ENCODE measurements around the gene ANO9.
"Not testable (repeated sequence)": the region's sequence is repeated elsewhere in the genome, so short reads cannot be mapped to it uniquely, and the experiment has no call there.

ANO9 gene

GRCh38 chr11:403761-404431 is 37.9 kb downstream of the ANO9 start:
- DNase-seq (ENCODE audit: low read depth, low spot score), result no peak

- DNase-seq (ENCODE audit: low read depth, low spot score), result no peak
Measured at GRCh38 chr11:403021-403760, 38.6 kb downstream of the ANO9 start.

- not testable (repeated sequence) for DNase-seq (ENCODE audit: low read depth, low spot score)
Measured at GRCh38 chr11:401196-401595, 40.6 kb downstream of the ANO9 start.

- no peak for DNase-seq (ENCODE audit: low read depth, low spot score)
Measured at GRCh38 chr11:400241-400689, 41.5 kb downstream of the ANO9 start.

- no peak for DNase-seq (ENCODE audit: low read depth, low spot score)
Measured at GRCh38 chr11:399731-400211, 42.0 kb downstream of the ANO9 start.

GRCh38 chr11:398826-399225 is 43.0 kb downstream of the ANO9 start:
- no peak for DNase-seq (ENCODE audit: low read depth, low spot score)

- no peak for DNase-seq (ENCODE audit: low read depth, low spot score)
Measured at GRCh38 chr11:396948-397548, 44.8 kb downstream of the ANO9 start.

- no peak for DNase-seq (ENCODE audit: low read depth, low spot score)
Measured at GRCh38 chr11:396511-396947, 45.3 kb downstream of the ANO9 start.

- no peak for DNase-seq (ENCODE audit: low read depth, low spot score)
Measured at GRCh38 chr11:395866-396265, 45.9 kb downstream of the ANO9 start.

- no peak for DNase-seq (ENCODE audit: low read depth, low spot score)
Measured at GRCh38 chr11:394858-395655, 46.8 kb downstream of the ANO9 start.

- DNase-seq (ENCODE audit: low read depth, low spot score), result no peak
Measured at GRCh38 chr11:394034-394857, 47.6 kb downstream of the ANO9 start, which contains the start of gene PKP3. PKP3 (plus strand) TSS chr11:394209; CDS start chr11:394293, 84 bp downstream.

- DNase-seq (ENCODE audit: low read depth, low spot score), result no peak
Measured at GRCh38 chr11:393219-394033, 48.4 kb downstream of the ANO9 start.

- DNase-seq (ENCODE audit: low read depth, low spot score), result no peak
Measured at GRCh38 chr11:392102-392777, 49.6 kb downstream of the ANO9 start.

- DNase-seq (ENCODE audit: low read depth, low spot score), result no peak
Measured at GRCh38 chr11:391117-392017, 50.4 kb downstream of the ANO9 start.

- DNase-seq (ENCODE audit: low read depth, low spot score), result no peak
Measured at GRCh38 chr11:390175-390574, 51.6 kb downstream of the ANO9 start.

GRCh38 chr11:389369-389768 is 52.4 kb downstream of the ANO9 start:
- not testable (repeated sequence) for DNase-seq (ENCODE audit: low read depth, low spot score)

GRCh38 chr11:387193-387793 is 54.5 kb downstream of the ANO9 start:
- no peak for DNase-seq (ENCODE audit: low read depth, low spot score)

GRCh38 chr11:386483-386882 is 55.3 kb downstream of the ANO9 start:
- DNase-seq (ENCODE audit: low read depth, low spot score), result no peak
